Measurements from ENCODE around the gene DYNC1LI1.

DYNC1LI1 gene

DNA sequence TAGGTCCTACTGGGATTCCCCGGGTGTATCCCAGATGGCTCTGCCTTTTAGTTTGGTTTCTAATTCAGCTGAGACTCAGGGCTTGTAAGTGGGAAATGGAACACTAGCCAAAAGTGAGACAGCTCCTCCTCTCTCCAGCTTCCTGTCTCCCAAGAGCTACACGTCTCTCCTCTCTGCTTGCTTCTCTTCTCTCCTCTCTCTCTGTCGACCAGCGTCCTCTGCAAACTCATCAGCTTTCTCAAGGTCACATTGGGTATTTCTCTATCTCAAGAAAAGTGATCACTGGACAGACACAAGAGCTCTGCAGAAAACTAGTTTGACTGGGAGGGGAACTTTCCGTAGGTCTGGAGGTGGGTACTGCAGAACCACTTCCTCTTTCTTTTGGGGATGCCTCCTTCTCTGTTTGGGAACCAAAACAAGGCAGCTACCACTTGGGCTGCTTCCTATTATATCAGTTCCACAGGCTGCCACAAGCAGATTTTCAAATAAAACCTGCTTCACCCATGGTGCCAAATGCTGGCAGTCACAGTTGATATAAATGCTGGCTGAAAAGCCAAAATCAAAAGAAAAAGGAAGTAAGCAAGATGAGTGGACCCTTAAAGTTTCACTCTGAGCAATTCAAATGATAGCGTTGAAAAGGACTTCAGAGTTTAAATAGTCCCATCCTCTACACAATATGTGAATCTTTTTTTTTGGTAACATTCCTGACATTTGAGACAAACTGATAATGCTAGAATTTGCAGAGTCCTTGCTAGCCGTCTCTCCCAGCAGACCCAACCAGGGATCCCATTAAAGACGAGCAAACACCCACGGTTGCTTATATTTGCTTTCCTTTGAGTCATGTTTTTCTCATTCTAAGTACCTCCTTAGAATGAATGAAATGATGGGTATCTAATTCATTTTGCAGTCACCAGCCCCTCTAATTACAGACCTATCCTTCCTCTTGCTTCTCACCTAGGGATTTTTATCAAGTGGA is 7.2 kb upstream of the DYNC1LI1 start:
- Histone ChIP-seq H3K4me1 (ENCODE audit: control insufficient read depth, insufficient read depth, low read length) (no peaks in the 10 kb centered on the region), H3K9me3 (ENCODE audit: control insufficient read depth, low read length) (no peaks in the 10 kb centered on the region), H3K4me3 (ENCODE audit: low read length) (no peak overlapping the region), H3K36me3 (ENCODE audit: control insufficient read depth, insufficient read depth, low read length) (no peaks in the 10 kb centered on the region), H3K27me3 (ENCODE audit: control insufficient read depth, insufficient read depth, low read length) (no peaks in the 10 kb centered on the region), H3K9ac (ENCODE audit: low read length) (no peak overlapping the region)

DNA sequence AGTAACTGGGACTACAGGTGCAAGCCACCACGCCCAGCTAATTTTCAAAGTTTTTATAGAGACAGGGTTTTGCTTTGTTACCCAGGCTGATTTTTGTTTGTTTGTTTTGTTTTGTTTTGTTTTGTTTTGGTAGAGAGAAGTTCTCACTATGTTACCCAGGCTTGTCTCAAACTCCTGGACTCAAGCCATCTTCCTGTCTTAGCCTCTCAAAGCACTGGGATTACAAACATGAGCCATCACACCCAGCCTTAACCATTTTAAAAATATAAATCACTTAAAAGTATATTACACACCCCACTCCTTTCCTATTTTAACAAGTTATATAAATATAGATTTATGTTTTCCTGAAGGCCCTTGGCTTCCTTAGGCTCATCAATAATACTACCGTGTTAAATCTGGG is 6.5 kb upstream of the DYNC1LI1 start:
- H3K36me3 ChIP-seq (ENCODE audit: control insufficient read depth, insufficient read depth, low read length): no peaks in the 10 kb centered on the region
- H3K27me3 ChIP-seq (ENCODE audit: control insufficient read depth, insufficient read depth, low read length): no peaks in the 10 kb centered on the region
- H3K9me3 ChIP-seq (ENCODE audit: control insufficient read depth, low read length): no peaks in the 10 kb centered on the region
- no peak overlapping the region for H3K4me3 ChIP-seq (ENCODE audit: low read length)
- H3K9ac ChIP-seq (ENCODE audit: low read length): no peak overlapping the region
- H3K4me1 ChIP-seq (ENCODE audit: control insufficient read depth, insufficient read depth, low read length): no peaks in the 10 kb centered on the region

DNA sequence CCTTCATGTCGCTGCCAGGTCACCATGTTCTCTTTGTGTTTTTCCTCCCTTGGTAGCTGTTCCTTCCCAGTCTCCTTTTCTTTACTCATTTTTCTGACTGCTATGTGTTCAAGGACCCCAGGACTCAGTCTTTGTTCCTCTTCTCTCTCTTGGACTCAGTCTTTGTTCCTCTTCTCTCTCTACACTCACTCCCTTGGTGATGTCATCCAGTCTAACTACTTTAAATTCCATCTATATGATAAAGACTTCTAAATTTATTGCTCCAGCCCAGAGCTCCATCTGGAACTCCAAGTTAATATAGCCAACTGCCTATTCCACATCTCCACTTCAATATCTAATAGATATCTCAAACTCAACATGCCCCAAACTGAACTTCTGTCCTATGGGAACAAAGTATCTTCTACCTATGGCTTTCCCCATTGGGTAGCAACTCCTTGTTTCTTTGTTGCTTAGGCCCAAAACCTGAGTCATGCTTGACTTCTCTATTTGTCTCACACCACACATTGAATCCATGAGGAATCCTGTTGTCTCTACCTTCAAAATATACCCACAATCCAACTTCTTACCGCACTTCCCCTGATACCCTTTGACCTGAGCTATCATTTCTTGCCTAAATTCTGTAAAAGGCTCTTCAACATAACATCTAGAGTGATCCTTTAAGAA is 4.9 kb upstream of the DYNC1LI1 start:
- H3K27me3 ChIP-seq (ENCODE audit: control insufficient read depth, insufficient read depth, low read length): no peaks in the 10 kb centered on the region
- no peaks in the 10 kb centered on the region for H3K36me3 ChIP-seq (ENCODE audit: control insufficient read depth, insufficient read depth, low read length)
- no peaks in the 10 kb centered on the region for H3K9me3 ChIP-seq (ENCODE audit: control insufficient read depth, low read length)
- H3K4me1 ChIP-seq (ENCODE audit: control insufficient read depth, insufficient read depth, low read length): peaks cover 9% of the 10 kb centered on the region
- no peak overlapping the region for H3K9ac ChIP-seq (ENCODE audit: low read length)
- H3K4me3 ChIP-seq (ENCODE audit: low read length): no peak overlapping the region

GRCh38 chr3:32571192-32571485 is 481 bp upstream of the DYNC1LI1 start:
- no peaks in the 10 kb centered on the region for H3K27me3 ChIP-seq (ENCODE audit: control insufficient read depth, insufficient read depth, low read length)
- peak overlapping the region; percentile 92 for H3K4me3 ChIP-seq (ENCODE audit: low read length)
- peaks cover 19% of the 10 kb centered on the region for H3K4me1 ChIP-seq (ENCODE audit: control insufficient read depth, insufficient read depth, low read length)
- H3K36me3 ChIP-seq (ENCODE audit: control insufficient read depth, insufficient read depth, low read length): no peaks in the 10 kb centered on the region
- no peaks in the 10 kb centered on the region for H3K9me3 ChIP-seq (ENCODE audit: control insufficient read depth, low read length)
- peak overlapping the region; percentile 92 for H3K9ac ChIP-seq (ENCODE audit: low read length)

DNA sequence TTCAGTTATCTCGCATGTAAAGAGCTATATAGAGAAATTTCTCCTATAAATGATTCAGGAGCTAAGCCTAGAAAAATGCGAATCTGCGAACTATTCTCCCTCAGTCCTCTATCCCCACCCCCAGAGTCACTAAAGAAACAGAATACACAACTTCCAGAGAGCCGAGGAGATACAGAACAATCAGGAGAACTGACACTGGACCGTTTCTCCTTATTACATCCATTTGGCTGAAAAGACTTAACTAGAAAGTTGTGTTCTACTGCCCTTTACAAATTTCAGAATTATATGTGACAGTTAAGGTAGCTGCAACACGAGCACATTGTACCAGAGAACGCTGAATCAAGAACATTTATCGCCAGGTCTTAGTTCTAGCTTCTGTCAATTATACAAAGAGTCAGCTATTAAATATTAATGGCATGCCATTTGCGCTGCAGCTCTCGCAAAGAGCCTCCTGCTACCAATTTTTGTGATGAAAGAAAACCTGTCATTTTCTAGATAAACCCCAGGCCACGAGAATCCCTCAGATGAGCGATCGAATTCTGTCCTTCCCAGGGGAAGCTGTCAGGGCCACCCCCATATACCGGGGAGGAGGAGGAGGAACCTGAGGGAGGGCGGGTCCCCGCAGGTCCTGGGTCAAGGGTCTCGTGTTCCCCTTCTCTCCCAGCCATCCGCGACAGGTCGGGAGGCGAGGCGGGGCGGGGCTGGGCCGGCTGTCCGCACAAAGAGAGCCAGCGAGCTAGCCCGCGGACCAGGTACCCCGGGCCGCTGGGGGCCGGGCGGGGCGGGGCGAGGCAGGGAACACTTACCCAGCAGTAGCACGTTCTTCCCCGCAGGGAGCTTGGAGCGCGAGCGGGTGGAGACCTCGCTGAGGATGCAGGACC is 878 bp downstream of the DYNC1LI1 start:
- peaks cover 19% of the 10 kb centered on the region for H3K4me1 ChIP-seq (ENCODE audit: control insufficient read depth, insufficient read depth, low read length)
- no peaks in the 10 kb centered on the region for H3K27me3 ChIP-seq (ENCODE audit: control insufficient read depth, insufficient read depth, low read length)
- peak overlapping the region; percentile 92 for H3K4me3 ChIP-seq (ENCODE audit: low read length)
- H3K9ac ChIP-seq (ENCODE audit: low read length): peak overlapping the region; percentile 92
- H3K36me3 ChIP-seq (ENCODE audit: control insufficient read depth, insufficient read depth, low read length): no peaks in the 10 kb centered on the region
- no peaks in the 10 kb centered on the region for H3K9me3 ChIP-seq (ENCODE audit: control insufficient read depth, low read length)

GRCh38 chr3:32568953-32569352 is 1.7 kb downstream of the DYNC1LI1 start:
- Histone ChIP-seq H3K4me1 (ENCODE audit: control insufficient read depth, insufficient read depth, low read length) (peaks cover 19% of the 10 kb centered on the region), H3K27me3 (ENCODE audit: control insufficient read depth, insufficient read depth, low read length) (no peaks in the 10 kb centered on the region), H3K36me3 (ENCODE audit: control insufficient read depth, insufficient read depth, low read length) (no peaks in the 10 kb centered on the region), H3K9ac (ENCODE audit: low read length) (no peak overlapping the region), H3K9me3 (ENCODE audit: control insufficient read depth, low read length) (no peaks in the 10 kb centered on the region), H3K4me3 (ENCODE audit: low read length) (no peak overlapping the region)

- Histone ChIP-seq H3K27me3 (ENCODE audit: control insufficient read depth, insufficient read depth, low read length) (no peaks in the 10 kb centered on the region), H3K36me3 (ENCODE audit: control insufficient read depth, insufficient read depth, low read length) (no peaks in the 10 kb centered on the region), H3K9ac (ENCODE audit: low read length) (no peak overlapping the region), H3K4me1 (ENCODE audit: control insufficient read depth, insufficient read depth, low read length) (peaks cover 5% of the 10 kb centered on the region), H3K9me3 (ENCODE audit: control insufficient read depth, low read length) (no peaks in the 10 kb centered on the region), H3K4me3 (ENCODE audit: low read length) (no peak overlapping the region)
These were observed 6.5 kb downstream of the DYNC1LI1 start for GRCh38 chr3:32564195-32564594.

DNA sequence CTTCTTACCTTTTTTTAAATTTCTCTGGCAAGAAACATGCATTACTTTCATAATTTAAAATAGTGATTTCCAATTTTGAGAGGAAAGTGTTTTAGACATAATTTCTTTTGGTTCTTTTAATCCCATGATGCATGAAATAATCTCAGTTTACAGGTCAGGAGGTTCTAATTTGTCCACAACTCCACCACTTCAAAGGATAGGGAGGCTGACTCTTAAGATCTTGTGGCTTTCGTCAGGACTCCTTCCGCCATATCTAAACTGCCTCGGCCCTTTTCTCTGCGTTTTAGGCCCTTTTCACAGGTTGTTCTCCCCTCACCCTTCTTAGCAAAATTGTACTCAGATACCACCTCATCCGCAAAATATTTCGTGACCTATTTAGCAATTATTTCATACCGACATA is 8.0 kb downstream of the DYNC1LI1 start:
- Histone ChIP-seq H3K4me3 (ENCODE audit: low read length) (no peak overlapping the region), H3K36me3 (ENCODE audit: control insufficient read depth, insufficient read depth, low read length) (no peaks in the 10 kb centered on the region), H3K4me1 (ENCODE audit: control insufficient read depth, insufficient read depth, low read length) (peaks cover 3% of the 10 kb centered on the region), H3K9me3 (ENCODE audit: control insufficient read depth, low read length) (no peaks in the 10 kb centered on the region), H3K9ac (ENCODE audit: low read length) (no peak overlapping the region), H3K27me3 (ENCODE audit: control insufficient read depth, insufficient read depth, low read length) (no peaks in the 10 kb centered on the region)

GRCh38 chr3:32557640-32558352 is 12.9 kb downstream of the DYNC1LI1 start:
- Histone ChIP-seq H3K36me3 (ENCODE audit: control insufficient read depth, insufficient read depth, low read length) (no peaks in the 10 kb centered on the region), H3K27me3 (ENCODE audit: control insufficient read depth, insufficient read depth, low read length) (no peaks in the 10 kb centered on the region)

DNA sequence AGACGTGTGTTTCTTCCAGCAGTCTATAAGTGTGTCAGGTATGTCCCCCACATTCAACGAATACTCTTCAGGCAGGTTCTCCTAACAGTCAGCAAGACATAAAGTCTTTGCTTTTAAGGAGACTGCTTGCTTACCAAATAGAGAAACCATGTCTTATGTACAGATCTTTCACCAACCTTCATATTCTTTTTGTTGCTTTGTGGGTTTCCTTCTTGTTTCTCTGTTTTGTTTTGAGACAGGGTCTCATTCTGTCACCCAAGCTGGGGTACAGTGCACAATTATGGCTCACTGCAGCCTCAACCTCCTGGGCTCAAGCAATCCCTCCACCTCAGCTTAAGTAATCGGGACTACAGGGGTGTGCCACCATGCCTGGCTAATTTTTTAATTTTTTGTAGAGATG is 14.3 kb downstream of the DYNC1LI1 start:
- no peaks in the 10 kb centered on the region for H3K9me3 ChIP-seq (ENCODE audit: control insufficient read depth, low read length)
- H3K4me1 ChIP-seq (ENCODE audit: control insufficient read depth, insufficient read depth, low read length): peaks cover 5% of the 10 kb centered on the region
- no peaks in the 10 kb centered on the region for H3K27me3 ChIP-seq (ENCODE audit: control insufficient read depth, insufficient read depth, low read length)
- no peak overlapping the region for H3K9ac ChIP-seq (ENCODE audit: low read length)
- H3K4me3 ChIP-seq (ENCODE audit: low read length): no peak overlapping the region
- no peaks in the 10 kb centered on the region for H3K36me3 ChIP-seq (ENCODE audit: control insufficient read depth, insufficient read depth, low read length)

More at GRCh38 chr3:32557640-32558352, 12.9 kb downstream of the DYNC1LI1 start:
- peaks cover 5% of the 10 kb centered on the region for H3K4me1 ChIP-seq (ENCODE audit: control insufficient read depth, insufficient read depth, low read length)
- no peaks in the 10 kb centered on the region for H3K9me3 ChIP-seq (ENCODE audit: control insufficient read depth, low read length)
- H3K9ac ChIP-seq (ENCODE audit: low read length): no peak overlapping the region
- no peak overlapping the region for H3K4me3 ChIP-seq (ENCODE audit: low read length)

- H3K4me1 ChIP-seq (ENCODE audit: control insufficient read depth, insufficient read depth, low read length): peaks cover 5% of the 10 kb centered on the region
- no peaks in the 10 kb centered on the region for H3K27me3 ChIP-seq (ENCODE audit: control insufficient read depth, insufficient read depth, low read length)
- no peaks in the 10 kb centered on the region for H3K9me3 ChIP-seq (ENCODE audit: control insufficient read depth, low read length)
- H3K36me3 ChIP-seq (ENCODE audit: control insufficient read depth, insufficient read depth, low read length): no peaks in the 10 kb centered on the region
- H3K9ac ChIP-seq (ENCODE audit: low read length): no peak overlapping the region
- H3K4me3 ChIP-seq (ENCODE audit: low read length): no peak overlapping the region
These were observed 16.7 kb downstream of the DYNC1LI1 start for GRCh38 chr3:32553973-32554372.

Data from mucosa of stomach (tissue), 1 donor.